ENCODE measurements around the gene MCCD1.
A peak's percentile ranks its signal among the peaks of the same experiment; 100 is the strongest.

The MCCD1 gene

GRCh38 chr6:31541658-31542521 lies 13.1 kb downstream of the MCCD1 start, which contains the start of gene DDX39B:
TSS of gene DDX39B (minus strand) at chr6:31542003. CDS start at chr6:31540532, 1,471 bp downstream.
- peak; percentile 97 for DNase-seq (ENCODE audit: low read depth, low spot score)

DNA sequence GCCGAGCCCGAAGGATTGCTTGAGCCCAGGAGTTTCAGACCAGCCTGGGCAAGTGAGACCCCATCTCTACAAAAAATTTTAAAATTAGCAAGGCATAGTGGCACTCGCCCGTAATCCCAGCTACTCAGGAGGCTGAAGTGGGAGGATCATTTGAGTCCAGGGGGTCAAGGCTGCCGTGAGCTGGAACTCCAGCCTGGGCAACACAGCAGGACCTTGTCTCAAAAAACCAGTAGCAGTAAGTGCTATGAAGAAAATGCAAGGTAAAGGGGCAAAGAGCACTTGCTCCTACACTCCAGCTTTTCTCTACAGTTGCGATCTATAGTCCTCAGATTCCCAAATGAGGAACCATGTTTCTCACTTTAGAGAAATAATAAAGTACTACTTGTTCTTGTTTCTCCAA lies 14.9 kb downstream of the MCCD1 start:
- no peak for DNase-seq (ENCODE audit: low read depth, low spot score)

DNA sequence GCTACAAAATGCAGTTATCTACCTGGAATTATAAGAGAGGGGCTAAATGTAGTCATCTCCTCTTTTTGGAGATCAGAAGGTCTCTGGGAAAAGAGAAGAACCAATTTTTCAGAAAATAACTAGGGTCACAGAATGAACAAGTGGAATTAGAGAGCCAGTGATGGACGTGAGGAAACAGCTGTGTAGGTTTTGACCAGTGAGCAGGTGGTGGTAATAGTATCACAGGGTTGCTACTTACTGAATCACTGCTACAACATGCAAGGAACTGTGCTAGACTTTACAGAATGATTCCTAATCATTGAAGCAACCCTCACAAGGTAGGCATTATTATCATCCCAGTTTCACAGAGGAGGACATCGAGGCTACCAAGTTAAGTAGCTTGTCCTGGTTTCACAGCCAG lies 15.9 kb downstream of the MCCD1 start:
- no peak for DNase-seq (ENCODE audit: low read depth, low spot score)

- no peak for DNase-seq (ENCODE audit: low read depth, low spot score)
Observed at GRCh38 chr6:31545291-31545690, 16.5 kb downstream of the MCCD1 start.

GRCh38 chr6:31546339-31546957 lies 17.7 kb downstream of the MCCD1 start, which contains the start of gene ATP6V1G2:
TSS of gene ATP6V1G2 (minus strand) at chr6:31546608. CDS start at chr6:31546559, 49 bp downstream.
- DNase-seq (ENCODE audit: low read depth, low spot score) = peak; percentile 99

DNA sequence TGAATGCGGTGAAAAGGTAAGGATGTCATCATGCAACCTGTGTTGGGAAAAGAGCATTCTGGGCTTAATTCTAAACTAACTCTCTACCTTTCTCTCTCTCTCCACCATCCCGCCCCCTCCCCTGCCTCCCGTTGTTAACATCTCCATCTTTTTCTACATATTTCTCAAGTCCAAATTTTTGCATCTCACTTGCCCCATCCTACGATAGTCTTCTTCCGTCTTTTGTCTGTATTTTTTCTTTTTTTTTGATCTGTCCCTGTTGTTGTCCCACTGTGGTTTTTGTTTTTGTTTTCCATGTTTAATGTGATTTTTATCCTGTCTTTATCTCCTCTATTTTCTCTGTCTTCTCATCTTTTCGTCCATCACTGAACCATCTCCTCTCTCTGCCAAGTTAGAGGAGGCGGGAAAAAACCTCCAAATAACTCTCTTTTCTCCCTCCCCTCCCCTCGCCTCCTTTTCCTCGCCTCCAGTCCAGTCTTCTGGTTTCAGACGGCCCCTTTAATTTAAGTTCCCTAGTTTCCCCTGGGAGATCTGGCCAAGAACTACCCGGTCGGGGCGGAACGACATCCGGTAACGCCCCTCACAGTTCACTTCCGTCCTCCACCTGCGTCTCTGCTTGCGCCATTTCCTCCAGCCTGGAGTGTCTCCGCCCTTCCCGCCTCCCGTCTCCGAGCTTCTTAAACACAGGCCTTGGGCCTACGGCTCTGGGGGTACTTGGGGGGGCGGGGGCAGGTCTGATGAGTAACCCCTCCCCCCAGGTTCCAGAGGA lies 18.4 kb downstream of the MCCD1 start, which contains the start of gene NFKBIL1:
TSS of gene NFKBIL1 (plus strand) at position 651 of the 769 bp plus-strand sequence. CDS start at position 738, 87 bp downstream.
- peak; percentile 96 for DNase-seq (ENCODE audit: low read depth, low spot score)

DNA sequence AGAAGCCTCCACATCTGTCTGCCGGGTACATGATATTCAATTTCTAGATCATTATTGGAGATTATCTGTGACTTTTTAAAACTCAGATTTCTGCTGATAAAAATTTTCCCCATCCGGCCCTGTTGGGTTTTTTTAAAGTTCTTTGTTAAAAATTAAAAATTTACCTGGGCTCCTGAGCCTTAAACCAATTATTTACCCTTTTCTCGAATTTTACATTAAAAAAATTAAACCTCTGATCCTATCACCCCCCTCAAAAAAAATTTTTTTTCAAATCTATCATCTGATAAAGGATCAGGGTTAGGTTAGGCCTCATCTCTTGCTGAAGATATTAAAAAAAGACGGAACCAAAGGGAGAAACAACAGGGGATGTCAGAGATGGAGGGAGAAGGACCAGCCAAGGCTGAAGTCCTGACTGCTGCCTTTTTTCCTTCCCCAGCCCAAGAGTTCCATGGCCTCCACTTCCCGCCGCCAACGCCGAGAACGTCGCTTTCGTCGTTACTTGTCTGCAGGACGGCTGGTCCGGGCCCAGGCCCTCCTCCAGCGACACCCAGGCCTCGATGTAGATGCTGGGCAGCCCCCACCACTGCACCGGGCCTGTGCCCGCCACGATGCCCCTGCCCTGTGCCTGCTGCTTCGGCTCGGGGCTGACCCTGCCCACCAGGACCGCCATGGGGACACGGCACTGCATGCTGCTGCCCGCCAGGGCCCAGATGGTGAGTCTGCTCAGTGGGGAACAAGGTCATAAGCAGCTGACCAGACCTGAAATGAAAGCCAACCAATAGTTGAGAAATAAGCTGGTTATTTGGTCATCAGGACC lies 19.2 kb downstream of the MCCD1 start:
- DNase-seq (ENCODE audit: low read depth, low spot score) = no peak

DNA sequence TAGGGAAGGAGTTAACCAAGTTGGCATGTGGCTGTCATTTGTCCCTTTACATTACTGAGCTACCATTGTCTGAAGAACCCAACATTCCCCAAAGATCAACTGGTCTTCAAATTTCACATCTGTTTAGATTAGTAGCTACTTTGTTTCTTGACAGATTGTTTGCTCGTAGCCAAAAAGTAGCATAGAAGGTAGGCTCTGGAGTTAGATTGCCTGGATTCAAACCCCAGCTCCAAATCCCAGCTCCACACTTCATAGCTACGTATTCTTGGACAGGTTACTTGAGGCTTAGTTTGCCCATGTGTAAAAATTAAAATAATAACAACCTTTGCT lies 19.7 kb downstream of the MCCD1 start:
- no peak for DNase-seq (ENCODE audit: low read depth, low spot score)

DNA sequence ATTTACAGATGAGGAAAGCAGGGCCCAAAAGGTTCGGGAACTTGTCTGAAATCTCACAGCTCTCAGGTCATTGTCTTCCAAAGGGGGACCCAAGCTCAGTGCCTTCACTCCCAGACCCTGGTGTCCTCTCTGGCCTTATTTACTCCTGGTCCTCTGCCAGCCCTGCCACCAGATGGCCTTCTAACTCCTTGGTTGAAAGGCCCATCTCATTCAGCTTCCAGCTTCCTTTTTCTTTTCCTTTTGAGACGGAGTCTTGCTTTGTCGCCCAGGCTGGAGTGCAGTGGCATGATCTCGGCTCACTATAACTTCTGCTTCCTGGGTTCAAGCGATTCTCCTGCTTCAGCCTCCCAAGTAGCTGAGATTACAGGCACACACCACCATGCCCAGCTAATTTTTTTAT lies 22.6 kb downstream of the MCCD1 start:
- peak; percentile 79 for DNase-seq (ENCODE audit: low read depth, low spot score)

DNA sequence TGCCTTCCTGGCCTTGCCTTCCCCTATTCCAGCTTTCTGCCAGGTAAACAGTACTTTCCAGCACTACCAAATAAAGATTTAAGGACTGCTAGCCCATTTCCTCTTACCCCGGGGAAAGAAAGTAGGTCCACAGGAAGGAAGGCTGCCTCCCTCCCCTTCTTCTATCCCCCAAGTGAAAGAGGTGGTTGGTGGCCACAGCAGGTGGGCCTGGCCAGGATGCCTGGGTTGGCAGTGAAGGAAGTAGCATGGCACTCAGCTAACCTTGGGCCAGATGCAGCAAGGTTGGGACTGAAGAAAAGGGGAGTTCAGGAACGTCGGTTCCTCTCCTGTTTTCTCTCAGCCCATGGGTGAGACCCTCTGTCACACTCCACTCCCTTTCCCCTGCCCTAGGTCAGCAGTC lies 27.5 kb downstream of the MCCD1 start:
- no peak for DNase-seq (ENCODE audit: low read depth, low spot score)

DNA sequence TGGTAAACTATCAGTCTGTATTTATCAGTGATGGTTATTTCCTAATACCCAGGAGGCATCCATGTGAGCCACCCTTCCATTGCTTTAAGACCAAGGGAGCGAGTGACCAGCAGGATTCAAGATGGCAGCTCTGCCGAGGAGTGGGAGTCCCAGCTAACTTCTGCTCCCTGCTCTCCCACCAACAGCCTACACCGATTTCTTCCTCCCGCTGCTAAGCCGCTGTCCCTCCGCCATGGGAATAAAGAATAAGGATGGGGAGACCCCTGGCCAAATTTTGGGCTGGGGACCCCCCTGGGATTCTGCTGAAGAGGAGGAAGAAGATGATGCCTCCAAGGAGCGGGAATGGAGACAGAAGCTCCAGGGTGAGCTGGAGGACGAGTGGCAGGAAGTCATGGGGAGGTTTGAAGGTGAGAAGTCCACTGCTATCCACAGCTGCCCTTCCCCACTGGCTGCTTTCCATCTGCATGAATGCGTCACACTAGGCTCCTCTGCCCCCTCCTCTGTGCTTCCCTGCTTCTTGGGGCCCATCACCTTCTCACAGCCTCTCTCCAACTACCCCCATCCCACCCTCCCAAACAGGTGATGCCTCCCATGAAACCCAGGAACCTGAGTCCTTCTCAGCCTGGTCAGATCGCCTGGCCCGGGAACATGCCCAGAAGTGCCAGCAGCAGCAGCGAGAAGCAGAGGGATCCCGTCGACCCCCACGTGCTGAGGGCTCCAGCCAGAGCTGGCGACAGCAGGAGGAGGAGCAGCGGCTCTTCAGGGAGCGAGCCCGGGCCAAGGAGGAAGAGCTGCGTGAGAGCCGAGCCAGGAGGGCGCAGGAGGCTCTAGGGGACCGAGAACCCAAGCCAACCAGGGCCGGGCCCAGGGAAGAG lies 28.9 kb downstream of the MCCD1 start:
- no peak for DNase-seq (ENCODE audit: low read depth, low spot score)

DNA sequence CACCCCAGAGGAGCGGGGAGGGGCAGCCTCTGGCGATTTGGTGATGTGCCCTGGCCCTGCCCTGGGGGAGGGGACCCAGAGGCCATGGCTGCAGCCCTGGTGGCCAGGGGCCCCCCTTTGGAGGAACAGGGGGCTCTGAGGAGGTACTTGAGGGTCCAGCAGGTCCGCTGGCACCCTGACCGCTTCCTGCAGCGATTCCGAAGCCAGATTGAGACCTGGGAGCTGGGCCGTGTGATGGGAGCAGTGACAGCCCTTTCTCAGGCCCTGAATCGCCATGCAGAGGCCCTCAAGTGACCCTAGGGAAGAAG lies 29.5 kb downstream of the MCCD1 start:
- DNase-seq (ENCODE audit: low read depth, low spot score) = no peak

GRCh38 chr6:31558631-31559500 lies 30.1 kb downstream of the MCCD1 start:
- no peak for DNase-seq (ENCODE audit: low read depth, low spot score)

DNA sequence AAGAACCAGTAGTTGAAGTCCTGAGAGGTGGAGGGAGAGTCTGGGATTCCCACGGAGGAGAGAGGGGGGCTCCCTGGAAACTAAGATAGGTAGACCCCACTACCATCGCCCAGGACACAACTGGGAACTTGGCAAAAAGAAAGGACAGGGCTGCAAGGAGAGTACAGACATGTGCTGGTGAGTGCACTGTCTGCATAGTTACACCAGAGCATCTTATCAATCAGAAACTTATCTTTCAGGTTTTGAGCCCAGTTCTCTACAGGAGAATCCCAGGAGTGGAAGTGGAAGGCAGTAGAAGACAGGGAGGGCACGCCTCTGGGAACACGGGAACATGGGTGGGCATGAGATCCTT lies 30.8 kb downstream of the MCCD1 start:
- no peak for DNase-seq (ENCODE audit: low read depth, low spot score)

DNA sequence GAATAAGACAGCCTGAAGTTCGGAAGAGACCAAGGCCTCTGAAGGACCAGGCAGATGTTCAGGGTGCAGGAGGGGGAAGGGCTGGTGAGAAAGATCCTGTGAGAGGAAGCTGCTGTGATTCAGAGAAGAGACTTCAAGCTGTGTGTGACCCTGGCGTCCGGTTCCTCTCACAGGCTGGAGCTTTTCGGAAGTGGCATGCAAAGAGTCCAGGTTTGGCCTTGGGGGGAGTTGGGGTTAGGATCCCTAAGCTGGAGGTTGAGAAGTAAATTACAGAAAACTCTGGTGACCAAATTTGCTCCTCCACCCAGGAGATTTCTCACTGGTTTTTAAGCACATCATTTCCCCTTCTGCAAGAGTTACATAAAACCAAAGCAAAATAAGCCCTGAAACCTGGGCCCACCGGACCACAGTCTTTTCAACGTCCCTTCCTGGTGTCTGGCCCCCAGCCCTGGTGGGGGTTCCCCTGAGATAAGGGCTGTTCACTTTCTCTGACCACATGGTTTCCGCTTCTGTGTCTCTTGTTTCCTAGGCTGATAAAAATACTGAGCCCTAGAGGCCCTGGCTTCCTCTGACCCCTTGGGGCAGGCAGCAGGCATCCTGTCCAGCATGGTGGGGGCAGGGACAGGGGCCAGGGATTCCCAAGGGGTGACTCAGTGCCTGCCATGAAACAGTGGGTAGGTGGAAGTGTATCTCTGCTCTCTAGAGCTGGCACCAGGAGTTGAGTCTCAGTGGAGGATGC lies 31.4 kb downstream of the MCCD1 start:
- peak; percentile 67 for DNase-seq (ENCODE audit: low read depth, low spot score)

GRCh38 chr6:31560697-31561058 lies 31.9 kb downstream of the MCCD1 start:
- no peak for DNase-seq (ENCODE audit: low read depth, low spot score)

DNA sequence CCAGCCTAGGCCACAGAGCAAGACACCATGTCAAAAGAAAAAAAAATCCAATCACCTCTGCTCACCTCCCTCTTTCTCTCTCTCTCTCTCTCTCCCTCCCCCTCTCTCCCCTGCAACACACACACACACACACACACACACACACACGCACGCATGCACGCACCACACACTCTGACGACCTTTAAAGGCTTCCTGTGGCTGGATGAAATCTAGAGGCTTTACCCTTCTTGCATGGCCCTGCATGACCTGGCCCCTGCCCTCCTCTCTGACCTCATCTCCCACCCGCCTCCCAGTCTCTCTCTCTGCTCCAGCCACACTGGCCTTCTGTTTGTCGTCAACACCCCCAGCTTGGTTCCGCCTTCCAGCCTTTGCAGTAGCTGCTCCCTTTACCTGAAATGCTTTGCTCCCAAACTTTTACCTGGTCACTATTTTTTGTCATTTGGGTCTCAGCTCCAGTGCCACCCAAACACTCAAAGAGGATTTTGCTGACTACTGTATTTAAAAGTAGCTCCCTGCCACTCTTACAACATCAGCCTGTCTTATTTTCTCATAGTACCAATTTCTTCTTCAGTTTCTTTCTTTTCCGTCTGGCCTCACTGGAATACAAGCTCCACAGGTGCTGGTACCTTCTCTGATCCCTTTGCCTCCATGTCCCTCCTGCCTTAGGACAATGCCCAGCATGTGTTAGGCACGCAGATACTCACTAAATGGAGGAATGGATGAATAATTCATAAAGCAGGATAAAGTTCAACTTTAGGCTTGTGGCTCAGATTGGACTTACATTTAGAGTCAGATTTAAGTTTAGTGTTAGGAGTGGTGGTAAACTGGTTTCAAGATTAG lies 39.0 kb downstream of the MCCD1 start:
- peak; percentile 70 for DNase-seq (ENCODE audit: low read depth, low spot score)

GRCh38 chr6:31568537-31568961 lies 39.8 kb downstream of the MCCD1 start:
- DNase-seq (ENCODE audit: low read depth, low spot score) = no peak
